PFSK-1 (cell line): ENCODE measurements around the gene KITLG.

Source experiments
- FOXP2 ChIP-seq: optimal IDR thresholded peaks from 2 replicates; pipeline ENCODE3; 2011; ENCODE audit warnings: borderline replicate concordance, control low read depth, inconsistent platforms; ENCODE audit not compliant: insufficient read depth; ENCODE audit errors: extremely low read length, extremely low read depth
- POLR2AphosphoS5 ChIP-seq: IDR thresholded peaks from 2 replicates; pipeline ENCODE4 v1.6.1; 2012; ENCODE audit warnings: low read depth, mild to moderate bottlenecking, control low read depth, low read length, moderate library complexity
- SIN3A ChIP-seq: IDR thresholded peaks from 2 replicates; pipeline ENCODE4 v1.6.1; 2012; ENCODE audit warnings: mild to moderate bottlenecking, low read length, moderate library complexity, borderline replicate concordance; ENCODE audit not compliant: insufficient read depth
- TAF1 ChIP-seq: IDR thresholded peaks from 2 replicates; pipeline ENCODE4 v1.6.1; 2012; ENCODE audit warnings: low read length, control low read depth, borderline replicate concordance; ENCODE audit not compliant: insufficient read depth
- TF ChIP-seq, protein P1 (sequence below), 2 experiments: IDR thresholded peaks; 2 replicates each; pipeline versions ENCODE4 v1.6.1 to v1.8.0; 2011 to 2012; ENCODE audit warnings: low read depth in 2 of 2, low read length in 2 of 2, control low read depth in 1 of 2, inconsistent platforms in 1 of 2, mild to moderate bottlenecking in 1 of 2, moderate library complexity in 1 of 2; ENCODE audit not compliant: insufficient read depth in 1 of 2

Gene KITLG

DNA sequence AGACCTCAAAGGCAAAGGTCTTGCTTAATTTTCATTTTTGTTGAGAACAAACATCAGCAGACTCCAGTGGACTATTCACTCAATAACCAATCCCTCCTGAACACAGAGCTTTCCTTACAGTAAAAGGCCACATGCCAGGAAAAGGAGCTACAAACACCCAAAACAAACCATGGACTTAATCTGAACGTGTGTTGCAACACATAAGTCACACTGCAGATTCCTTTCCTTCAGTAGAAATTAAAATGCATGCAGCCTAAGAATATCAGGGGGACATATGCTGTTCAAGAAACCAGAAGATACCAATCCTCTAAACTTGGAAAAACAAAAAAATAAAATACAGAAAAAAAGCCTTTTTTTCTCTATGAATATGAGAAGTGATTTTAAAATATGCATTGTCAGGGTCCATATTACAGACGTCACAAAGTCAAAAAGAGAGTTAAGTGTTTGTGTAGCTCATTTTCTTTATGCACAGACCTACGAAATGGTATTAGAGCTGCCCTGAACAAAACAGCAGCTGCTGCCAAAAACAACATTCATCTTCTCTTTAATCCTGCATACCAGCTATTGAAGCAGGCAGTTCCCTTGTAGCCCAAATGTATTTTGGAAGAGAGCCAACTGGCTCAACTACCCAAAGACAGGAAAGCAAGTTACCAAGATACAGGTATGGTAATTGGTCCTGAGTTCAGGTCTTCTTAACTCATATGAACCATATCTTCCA lies 26.2 kb downstream of the KITLG start:
- TF ChIP-seq SIN3A: no peak
- TF ChIP-seq, protein P1, sequence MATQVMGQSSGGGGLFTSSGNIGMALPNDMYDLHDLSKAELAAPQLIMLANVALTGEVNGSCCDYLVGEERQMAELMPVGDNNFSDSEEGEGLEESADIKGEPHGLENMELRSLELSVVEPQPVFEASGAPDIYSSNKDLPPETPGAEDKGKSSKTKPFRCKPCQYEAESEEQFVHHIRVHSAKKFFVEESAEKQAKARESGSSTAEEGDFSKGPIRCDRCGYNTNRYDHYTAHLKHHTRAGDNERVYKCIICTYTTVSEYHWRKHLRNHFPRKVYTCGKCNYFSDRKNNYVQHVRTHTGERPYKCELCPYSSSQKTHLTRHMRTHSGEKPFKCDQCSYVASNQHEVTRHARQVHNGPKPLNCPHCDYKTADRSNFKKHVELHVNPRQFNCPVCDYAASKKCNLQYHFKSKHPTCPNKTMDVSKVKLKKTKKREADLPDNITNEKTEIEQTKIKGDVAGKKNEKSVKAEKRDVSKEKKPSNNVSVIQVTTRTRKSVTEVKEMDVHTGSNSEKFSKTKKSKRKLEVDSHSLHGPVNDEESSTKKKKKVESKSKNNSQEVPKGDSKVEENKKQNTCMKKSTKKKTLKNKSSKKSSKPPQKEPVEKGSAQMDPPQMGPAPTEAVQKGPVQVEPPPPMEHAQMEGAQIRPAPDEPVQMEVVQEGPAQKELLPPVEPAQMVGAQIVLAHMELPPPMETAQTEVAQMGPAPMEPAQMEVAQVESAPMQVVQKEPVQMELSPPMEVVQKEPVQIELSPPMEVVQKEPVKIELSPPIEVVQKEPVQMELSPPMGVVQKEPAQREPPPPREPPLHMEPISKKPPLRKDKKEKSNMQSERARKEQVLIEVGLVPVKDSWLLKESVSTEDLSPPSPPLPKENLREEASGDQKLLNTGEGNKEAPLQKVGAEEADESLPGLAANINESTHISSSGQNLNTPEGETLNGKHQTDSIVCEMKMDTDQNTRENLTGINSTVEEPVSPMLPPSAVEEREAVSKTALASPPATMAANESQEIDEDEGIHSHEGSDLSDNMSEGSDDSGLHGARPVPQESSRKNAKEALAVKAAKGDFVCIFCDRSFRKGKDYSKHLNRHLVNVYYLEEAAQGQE (IDR thresholded peaks at IDR 0.05; ENCODE audit: insufficient read depth in 1 of 2, low read depth in 2 of 2, low read length in 2 of 2): no peak
- no peak for TF ChIP-seq FOXP2
- no peak for TF ChIP-seq TAF1
- TF ChIP-seq POLR2AphosphoS5: no peak

DNA sequence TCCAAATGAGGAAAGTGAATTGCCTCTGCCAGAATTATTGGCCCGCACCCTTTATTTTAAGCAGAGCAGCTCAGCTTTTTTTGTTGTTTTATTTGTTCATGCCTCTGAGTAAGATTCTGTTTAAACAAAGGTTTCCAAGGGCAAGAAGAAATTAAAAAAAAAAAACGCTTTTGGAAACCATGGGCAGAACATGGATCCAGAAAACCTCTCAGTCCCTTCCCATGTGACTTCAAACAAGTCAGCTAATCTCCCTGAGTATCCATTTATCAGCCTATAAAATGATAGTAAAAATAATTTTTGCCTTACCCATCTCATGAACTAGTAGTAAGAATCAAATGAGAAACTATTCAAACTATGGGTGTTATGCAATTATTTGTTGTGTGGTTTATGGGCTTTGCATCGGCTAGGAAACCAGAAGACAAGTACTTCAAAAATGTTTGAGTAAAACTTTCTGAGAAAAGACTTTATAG lies 27.6 kb downstream of the KITLG start:
- TF ChIP-seq SIN3A: no peak
- TF ChIP-seq, protein P1 (IDR thresholded peaks at IDR 0.05; ENCODE audit: insufficient read depth in 1 of 2, low read depth in 2 of 2, low read length in 2 of 2): no peak
- no peak for TF ChIP-seq TAF1
- TF ChIP-seq FOXP2: no peak
- TF ChIP-seq POLR2AphosphoS5: no peak

DNA sequence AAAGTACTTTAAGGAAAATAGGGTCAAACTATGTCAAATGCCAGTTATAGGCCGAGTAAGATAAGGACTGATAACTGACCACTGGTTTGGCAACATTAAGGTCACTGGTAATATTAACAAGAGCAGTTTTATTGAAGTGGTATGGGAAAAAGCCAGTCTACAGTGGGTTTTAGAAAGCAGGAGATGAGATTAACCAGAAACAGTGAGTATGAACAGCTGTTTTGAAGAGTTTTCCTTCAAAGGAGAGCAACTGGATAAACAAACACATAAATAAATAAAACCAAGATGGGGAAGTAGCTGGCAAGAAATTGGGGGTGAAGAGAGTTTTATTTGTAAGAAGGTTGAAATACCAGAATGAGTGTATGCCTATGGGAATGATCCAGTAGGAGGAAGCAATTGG lies 30.3 kb downstream of the KITLG start:
- TF ChIP-seq POLR2AphosphoS5 (no peak), TAF1 (no peak), SIN3A (no peak), FOXP2 (no peak)
- TF ChIP-seq, protein P1 (IDR thresholded peaks at IDR 0.05; ENCODE audit: insufficient read depth in 1 of 2, low read depth in 2 of 2, low read length in 2 of 2): no peak

DNA sequence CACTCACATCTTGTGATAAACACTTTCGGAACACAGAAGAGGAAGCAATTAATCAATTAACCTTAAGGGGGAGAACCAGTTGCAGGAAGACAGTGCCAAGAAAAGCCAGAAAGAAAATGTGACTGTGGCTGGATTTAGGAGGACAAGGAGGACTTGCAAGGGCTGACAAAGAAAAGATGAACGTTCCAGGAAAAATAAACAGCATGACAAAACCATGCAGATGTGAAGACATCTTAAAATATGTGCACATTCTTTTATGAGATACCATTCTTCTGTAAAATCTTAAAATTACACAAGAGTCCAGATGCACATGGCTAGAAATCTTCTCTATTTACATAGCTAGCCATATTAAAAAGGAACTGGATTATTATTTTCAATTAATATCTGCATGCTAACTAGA lies 33.4 kb downstream of the KITLG start:
- TF ChIP-seq SIN3A (no peak), TAF1 (no peak), POLR2AphosphoS5 (no peak), FOXP2 (no peak)
- TF ChIP-seq, protein P1 (IDR thresholded peaks at IDR 0.05; ENCODE audit: insufficient read depth in 1 of 2, low read depth in 2 of 2, low read length in 2 of 2): no peak

DNA sequence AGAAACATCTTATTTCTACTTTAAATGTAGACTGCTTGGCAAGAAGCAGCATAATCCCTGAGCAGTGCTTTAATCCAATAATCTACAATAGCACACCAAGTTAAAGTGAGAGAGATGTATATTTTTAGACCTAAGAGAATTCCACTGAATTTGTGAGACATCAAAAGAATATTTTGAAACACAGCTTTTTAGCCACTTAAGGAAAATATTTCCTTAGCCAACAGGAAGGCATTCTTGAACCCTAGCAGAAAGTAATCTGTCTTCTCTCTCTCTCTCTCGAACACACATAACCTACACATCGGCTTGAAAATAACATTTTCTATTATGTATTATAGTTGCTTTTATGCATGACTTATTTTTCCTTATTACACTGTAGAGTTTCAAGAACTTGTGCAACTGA lies 34.0 kb downstream of the KITLG start:
- TF ChIP-seq POLR2AphosphoS5: no peak
- no peak for TF ChIP-seq SIN3A
- no peak for TF ChIP-seq FOXP2
- TF ChIP-seq, protein P1 (IDR thresholded peaks at IDR 0.05; ENCODE audit: insufficient read depth in 1 of 2, low read depth in 2 of 2, low read length in 2 of 2): no peak
- TF ChIP-seq TAF1: no peak
